IPS-20b (cell line): ENCODE data around the gene QSOX1.
"Not testable (repeated sequence)": the region's sequence is repeated elsewhere in the genome, so short reads cannot be mapped to it uniquely, and the experiment has no call there.

Experiments used
- H3K27ac ChIP-seq: one replicate; pipeline ENCODE4 v1.5.1; 2013; ENCODE audit warnings: low read length
- H3K27me3 ChIP-seq: 2 replicates; pipeline ENCODE4 v1.6.1; 2013; ENCODE audit warnings: mild to moderate bottlenecking, low read length, inconsistent platforms; ENCODE audit not compliant: insufficient read depth
- H3K36me3 ChIP-seq: 2 replicates; pipeline ENCODE4 v1.6.1; 2013; ENCODE audit warnings: low read depth, mild to moderate bottlenecking, inconsistent platforms, low read length, moderate library complexity; ENCODE audit not compliant: insufficient read depth
- H3K4me1 ChIP-seq: 2 replicates; pipeline ENCODE4 v1.6.1; 2013; ENCODE audit warnings: mild to moderate bottlenecking, control low read depth, inconsistent platforms, low read length, moderate library complexity; ENCODE audit not compliant: insufficient read depth
- H3K4me3 ChIP-seq: 2 replicates; pipeline ENCODE4 v1.5.1; 2013; ENCODE audit warnings: mild to moderate bottlenecking, low read length, inconsistent platforms
- H3K9ac ChIP-seq: 2 replicates; pipeline ENCODE4 v1.6.1; 2013; ENCODE audit warnings: low read depth, mild to moderate bottlenecking, inconsistent platforms, low read length, moderate library complexity
- H3K9me3 ChIP-seq: 2 replicates; pipeline ENCODE4 v1.6.1; 2013; ENCODE audit warnings: mild to moderate bottlenecking, low read depth, low read length, inconsistent platforms; ENCODE audit not compliant: insufficient read depth

QSOX1 gene

DNA sequence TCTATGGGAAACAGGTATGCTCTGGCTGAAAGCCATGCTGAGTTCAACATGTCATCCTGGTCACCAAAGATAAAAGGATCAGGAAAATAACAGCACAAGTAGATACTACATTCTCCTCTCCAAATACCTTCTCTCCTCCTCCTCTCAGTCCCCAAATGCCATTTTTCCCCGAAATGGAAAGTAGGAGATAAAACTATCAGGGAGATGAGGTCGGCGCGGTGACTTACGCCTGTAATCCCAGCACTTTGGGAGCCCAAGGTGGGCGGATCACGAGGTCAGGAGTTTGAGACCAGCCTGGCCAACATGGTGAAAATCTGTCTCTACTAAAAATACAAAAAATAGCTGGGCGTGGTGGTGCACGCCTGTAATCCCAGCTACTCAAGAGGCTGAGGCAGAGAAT is 21.0 kb upstream of the QSOX1 start:
- not testable (repeated sequence) for H3K36me3 ChIP-seq, H3K27ac ChIP-seq, H3K4me3 ChIP-seq, H3K9ac ChIP-seq, H3K9me3 ChIP-seq, H3K27me3 ChIP-seq, H3K4me1 ChIP-seq

DNA sequence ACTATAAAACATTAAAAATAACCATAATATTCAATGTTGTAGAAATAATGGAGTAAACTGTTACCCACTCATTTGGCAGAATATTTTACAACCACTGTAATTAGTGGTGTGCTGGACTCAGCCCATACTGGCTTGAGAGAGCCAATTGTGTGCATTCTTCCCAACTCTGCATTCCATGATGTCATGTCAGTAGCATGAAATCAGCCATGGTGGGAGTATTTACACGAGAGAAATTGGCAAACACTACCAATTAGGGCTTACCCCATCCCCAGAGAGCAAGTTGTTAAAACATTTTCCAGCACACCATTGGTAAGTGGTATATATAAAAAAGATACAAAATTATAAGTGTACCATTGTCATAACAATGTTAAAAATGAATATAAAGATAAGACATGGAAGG is 19.1 kb upstream of the QSOX1 start:
- Histone ChIP-seq H3K9ac (no peak overlapping the region), H3K4me3 (no peak overlapping the region), H3K27me3 (no peaks in the 10 kb centered on the region), H3K27ac (no peak overlapping the region), H3K36me3 (no peaks in the 10 kb centered on the region), H3K9me3 (no peaks in the 10 kb centered on the region), H3K4me1 (no peaks in the 10 kb centered on the region)

DNA sequence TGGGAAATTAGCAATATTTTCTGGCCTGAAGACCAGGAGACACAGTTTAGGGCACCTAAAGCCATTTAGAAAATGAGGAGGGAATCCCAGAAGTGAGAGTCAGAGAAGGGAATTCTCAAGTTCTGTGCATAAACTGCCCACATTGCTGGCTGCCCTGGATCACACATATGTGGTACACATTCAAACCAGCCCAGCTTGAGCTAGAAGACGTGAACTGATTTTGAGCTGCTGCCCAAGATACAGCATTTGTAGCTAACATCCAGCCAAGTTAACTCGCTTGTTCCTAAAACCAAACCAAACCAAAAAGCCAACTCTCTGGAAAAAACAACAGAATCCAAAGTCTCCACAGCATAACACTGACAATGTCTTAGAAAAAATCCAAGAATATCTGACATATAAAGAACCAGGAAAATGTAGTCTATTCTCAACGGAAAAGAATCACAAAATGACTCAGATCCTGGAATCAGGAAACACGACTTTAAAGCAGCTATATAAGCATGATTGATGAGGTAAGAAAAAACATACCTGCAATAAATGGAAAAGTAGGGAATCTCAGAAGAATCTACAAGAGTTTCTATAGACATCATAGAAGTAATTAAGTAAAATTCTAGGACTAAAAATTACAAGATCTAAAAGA is 18.2 kb upstream of the QSOX1 start:
- H3K27me3 ChIP-seq: no peaks in the 10 kb centered on the region
- H3K27ac ChIP-seq: no peak overlapping the region
- H3K4me3 ChIP-seq: no peak overlapping the region
- H3K9me3 ChIP-seq: no peaks in the 10 kb centered on the region
- H3K4me1 ChIP-seq: no peaks in the 10 kb centered on the region
- no peaks in the 10 kb centered on the region for H3K36me3 ChIP-seq
- no peak overlapping the region for H3K9ac ChIP-seq

DNA sequence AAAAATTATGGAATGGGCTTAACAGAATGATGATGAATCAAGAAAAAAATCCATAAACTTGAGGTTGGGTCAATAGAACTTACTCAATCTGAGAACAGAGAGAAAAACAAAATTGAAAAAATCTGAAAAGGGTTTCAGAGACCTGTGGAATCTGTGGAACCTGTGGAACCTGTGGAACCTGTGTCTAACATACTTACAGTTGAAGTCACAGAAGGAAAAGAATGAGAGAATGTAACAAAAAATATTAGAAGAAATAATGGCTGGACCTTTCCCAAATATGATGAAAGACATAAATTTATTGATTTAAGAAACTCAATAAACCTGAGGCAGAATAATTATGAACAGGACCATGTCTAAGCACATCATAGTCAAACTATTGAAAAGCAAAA is 17.7 kb upstream of the QSOX1 start:
- H3K9ac ChIP-seq: no peak overlapping the region
- no peak overlapping the region for H3K27ac ChIP-seq

DNA sequence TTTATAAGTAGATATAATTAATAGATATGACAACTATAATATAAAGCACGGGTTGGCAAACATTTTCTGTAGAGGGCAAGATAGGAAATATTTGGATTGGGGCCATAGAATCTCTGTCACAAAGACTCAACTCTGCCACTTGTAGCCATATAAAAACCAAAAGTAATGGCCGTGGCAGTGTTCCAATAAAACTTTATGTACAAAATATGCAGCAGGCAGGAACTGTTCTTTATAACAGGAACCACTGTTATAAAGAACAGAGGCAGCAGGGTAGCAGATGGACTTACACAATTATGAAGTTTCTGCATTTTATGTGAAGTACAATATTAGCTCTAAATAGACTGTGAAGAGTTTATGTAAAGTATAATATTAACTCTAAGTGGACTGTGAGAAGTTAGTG is 16.9 kb upstream of the QSOX1 start:
- no peaks in the 10 kb centered on the region for H3K9me3 ChIP-seq

More for the DNA sequence above, 17.7 kb upstream of the QSOX1 start:
- no peak overlapping the region for H3K4me3 ChIP-seq
- H3K4me1 ChIP-seq: no peaks in the 10 kb centered on the region
- no peaks in the 10 kb centered on the region for H3K27me3 ChIP-seq
- no peaks in the 10 kb centered on the region for H3K9me3 ChIP-seq
- H3K36me3 ChIP-seq: no peaks in the 10 kb centered on the region

DNA sequence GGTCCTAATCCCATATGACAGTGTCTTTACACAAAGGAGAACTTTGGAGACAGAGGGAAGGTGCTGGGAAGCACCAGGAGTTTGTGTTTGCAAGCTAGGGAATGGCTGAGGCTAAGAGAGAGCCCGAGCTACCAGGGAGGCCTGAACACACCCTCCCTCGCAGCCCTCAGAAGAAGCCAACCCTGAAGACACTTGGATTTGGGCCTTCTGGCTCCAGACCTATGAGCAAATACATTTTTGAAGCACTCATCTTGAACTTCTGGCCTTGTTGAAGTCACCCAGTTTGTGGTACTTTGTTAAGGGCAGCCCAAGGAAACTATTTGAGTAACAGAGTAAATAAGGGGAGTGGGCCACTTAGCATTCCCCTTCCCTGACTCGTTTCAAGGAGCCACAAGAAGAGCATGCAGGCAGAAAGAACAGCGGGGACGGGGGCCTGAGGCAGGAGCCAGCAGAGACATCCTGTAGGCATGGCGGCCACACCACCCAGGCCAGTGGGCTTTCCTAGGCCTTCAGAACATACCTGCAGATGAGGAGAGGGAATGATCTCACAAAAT is 13.2 kb upstream of the QSOX1 start:
- no peaks in the 10 kb centered on the region for H3K9me3 ChIP-seq
- H3K27ac ChIP-seq: no peak overlapping the region
- H3K27me3 ChIP-seq: no peaks in the 10 kb centered on the region
- no peak overlapping the region for H3K9ac ChIP-seq
- no peaks in the 10 kb centered on the region for H3K4me1 ChIP-seq
- H3K4me3 ChIP-seq: no peak overlapping the region
- no peaks in the 10 kb centered on the region for H3K36me3 ChIP-seq

More for the DNA sequence above, 16.9 kb upstream of the QSOX1 start:
- H3K4me1 ChIP-seq: no peaks in the 10 kb centered on the region
- H3K36me3 ChIP-seq: no peaks in the 10 kb centered on the region
- H3K9ac ChIP-seq: no peak overlapping the region
- H3K4me3 ChIP-seq: no peak overlapping the region
- H3K27ac ChIP-seq: no peak overlapping the region
- no peaks in the 10 kb centered on the region for H3K27me3 ChIP-seq

DNA sequence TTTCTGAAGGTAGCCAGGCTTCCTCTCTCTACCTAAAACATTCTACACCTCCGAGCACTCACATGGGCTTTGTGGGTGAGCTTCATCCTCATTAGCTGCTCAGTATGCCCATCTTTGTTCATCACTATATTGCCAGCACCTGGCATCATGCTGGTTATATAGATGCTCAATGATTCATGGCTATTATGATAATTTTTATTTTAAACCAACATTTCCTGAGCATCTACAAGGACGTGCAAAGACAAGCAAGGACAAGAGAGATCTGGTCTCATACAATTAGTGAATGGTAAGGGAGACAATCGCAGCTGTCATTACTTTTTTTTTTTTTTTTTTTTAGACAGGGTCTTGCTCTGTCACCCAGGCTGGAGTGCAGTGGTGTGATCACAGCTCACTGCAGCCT is 11.3 kb upstream of the QSOX1 start:
- no peaks in the 10 kb centered on the region for H3K36me3 ChIP-seq
- no peaks in the 10 kb centered on the region for H3K27me3 ChIP-seq
- no peak overlapping the region for H3K9ac ChIP-seq
- no peak overlapping the region for H3K27ac ChIP-seq
- no peak overlapping the region for H3K4me3 ChIP-seq
- H3K9me3 ChIP-seq: no peaks in the 10 kb centered on the region
- H3K4me1 ChIP-seq: no peaks in the 10 kb centered on the region

DNA sequence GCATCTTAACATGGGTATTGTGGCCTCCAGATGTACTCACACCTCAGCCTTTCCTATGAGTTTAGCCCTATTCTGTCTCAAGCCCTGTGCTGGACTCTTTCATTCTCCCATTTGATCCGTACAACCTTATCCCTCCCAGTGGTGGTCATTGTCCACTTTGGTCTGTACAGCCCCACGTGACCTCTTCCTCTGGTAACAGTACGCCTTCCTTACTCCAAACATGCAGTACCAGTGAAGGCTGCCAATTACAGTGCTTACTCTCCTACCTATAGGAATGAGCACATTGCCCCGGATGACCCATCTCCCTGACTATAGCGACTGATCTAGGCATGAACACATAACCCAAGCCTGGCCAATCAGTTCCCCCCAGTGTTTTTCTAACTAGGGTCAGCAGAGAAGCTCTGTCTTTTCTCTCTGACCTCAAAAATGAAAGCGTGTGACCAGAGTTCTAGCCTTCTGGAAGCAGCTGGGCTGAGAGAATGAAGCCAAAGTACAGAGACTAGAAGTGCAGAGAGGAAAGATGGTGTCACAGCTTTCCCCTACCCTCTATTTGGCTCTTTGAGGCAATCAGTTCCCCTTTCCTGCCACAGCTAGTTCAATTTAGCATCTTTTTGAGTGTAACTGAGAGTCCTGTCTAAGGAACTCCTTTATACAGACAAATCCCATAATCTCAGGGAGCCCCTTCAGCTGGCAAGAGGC is 9.9 kb upstream of the QSOX1 start:
- Histone ChIP-seq H3K9me3 (no peaks in the 10 kb centered on the region), H3K27me3 (no peaks in the 10 kb centered on the region), H3K9ac (no peak overlapping the region), H3K27ac (no peak overlapping the region), H3K36me3 (no peaks in the 10 kb centered on the region), H3K4me3 (no peak overlapping the region), H3K4me1 (no peaks in the 10 kb centered on the region)

DNA sequence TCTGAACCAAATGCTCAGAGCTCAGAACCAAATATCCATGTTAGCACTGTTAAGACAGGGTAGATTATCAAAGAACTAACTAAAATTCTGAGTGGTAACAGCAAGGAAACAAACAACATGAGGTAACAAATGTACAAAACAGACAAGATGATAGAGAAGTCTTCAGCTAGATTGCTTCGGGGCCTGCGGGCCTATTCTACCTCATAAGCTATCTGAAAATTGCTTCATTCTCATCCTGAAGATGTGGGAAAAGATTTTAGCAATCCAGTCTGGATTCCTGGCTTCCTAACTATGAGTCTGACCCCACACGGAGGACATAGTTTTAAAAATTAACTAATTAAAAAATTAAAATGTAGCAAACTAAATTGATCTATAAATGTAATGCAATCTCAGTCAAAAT is 9.2 kb upstream of the QSOX1 start:
- Histone ChIP-seq H3K27ac (no peak overlapping the region), H3K4me3 (no peak overlapping the region), H3K4me1 (no peaks in the 10 kb centered on the region), H3K36me3 (no peaks in the 10 kb centered on the region), H3K9ac (no peak overlapping the region), H3K9me3 (no peaks in the 10 kb centered on the region), H3K27me3 (peaks cover 2% of the 10 kb centered on the region; the same call in 1 of the 2 replicates)

DNA sequence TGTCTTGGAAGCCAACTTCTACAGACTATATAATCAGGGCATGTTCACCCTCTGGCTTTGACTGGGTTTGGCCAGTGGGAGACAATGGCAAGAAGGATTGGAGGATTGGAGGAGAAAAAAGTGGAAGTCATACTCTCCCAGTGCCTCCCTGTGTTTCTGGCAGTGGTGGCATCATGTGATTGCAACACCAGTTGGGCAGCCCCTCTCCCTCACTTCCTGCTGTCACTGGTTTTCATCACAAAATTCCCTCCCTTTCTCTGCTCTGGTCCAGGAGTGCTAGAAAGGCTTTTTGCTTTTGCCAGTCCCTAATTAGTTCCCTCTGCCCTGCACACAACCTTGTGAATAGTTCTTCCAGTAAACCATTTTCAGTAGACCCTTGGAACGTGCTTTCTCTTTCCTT is 3.7 kb upstream of the QSOX1 start:
- Histone ChIP-seq H3K9ac (no peak overlapping the region), H3K4me1 (no peaks in the 10 kb centered on the region), H3K27ac (no peak overlapping the region), H3K4me3 (no peak overlapping the region), H3K36me3 (no peaks in the 10 kb centered on the region), H3K9me3 (no peaks in the 10 kb centered on the region), H3K27me3 (peaks cover 48% of the 10 kb centered on the region)

DNA sequence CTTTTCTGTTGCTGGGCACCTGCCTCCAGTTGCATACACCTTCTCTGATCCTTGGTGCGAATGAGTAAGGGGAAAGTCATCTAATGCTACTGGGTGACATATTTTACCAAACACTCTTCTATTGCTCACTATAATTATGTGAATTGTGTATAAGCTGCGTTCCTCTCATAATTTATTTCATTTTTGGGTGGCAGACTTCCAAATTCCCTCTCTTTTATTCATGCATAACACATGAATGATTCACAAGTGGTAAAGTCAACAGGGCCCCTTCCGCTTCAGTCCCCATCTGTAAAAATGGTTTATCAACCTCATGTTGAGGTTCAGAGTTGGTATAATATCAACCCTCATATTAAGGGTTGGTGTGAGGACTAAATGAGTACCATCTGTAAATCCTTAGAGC is 3.2 kb upstream of the QSOX1 start:
- H3K4me3 ChIP-seq: no peak overlapping the region
- no peaks in the 10 kb centered on the region for H3K4me1 ChIP-seq
- H3K27ac ChIP-seq: no peak overlapping the region
- no peak overlapping the region for H3K9ac ChIP-seq
- peaks cover 53% of the 10 kb centered on the region for H3K27me3 ChIP-seq
- H3K9me3 ChIP-seq: no peaks in the 10 kb centered on the region
- H3K36me3 ChIP-seq: no peaks in the 10 kb centered on the region

DNA sequence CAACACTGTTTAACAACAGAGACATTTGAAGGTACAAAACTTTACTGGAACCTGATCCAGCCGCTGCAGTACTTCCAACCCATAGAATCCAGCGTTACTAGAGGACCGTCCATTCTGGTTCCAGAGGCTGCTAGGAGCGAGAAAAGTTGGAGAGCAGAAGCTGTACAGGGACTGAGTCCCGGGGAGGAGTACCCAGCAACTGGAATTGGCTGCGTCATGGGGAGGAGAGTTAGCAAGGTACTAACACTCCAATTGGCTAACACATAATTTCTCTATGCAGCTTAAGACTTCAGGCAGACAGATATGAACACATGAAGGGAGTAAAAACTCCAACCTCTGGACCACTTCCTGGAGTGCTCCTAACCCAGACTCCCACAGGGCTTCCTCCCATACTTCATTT is 2.1 kb upstream of the QSOX1 start:
- H3K4me1 ChIP-seq: no peaks in the 10 kb centered on the region
- H3K4me3 ChIP-seq: no peak overlapping the region
- H3K36me3 ChIP-seq: no peaks in the 10 kb centered on the region
- H3K9me3 ChIP-seq: no peaks in the 10 kb centered on the region
- no peak overlapping the region for H3K27ac ChIP-seq
- H3K9ac ChIP-seq: no peak overlapping the region
- peaks cover 53% of the 10 kb centered on the region for H3K27me3 ChIP-seq
